GM21526 (cell line): ENCODE measurements around the gene FABP7.
A peak's percentile ranks its signal among the peaks of the same experiment; 100 is the strongest.

Experiments
- ATAC-seq: cut with Tn5 transposase; IDR thresholded peaks from one replicate; pipeline ENCODE4 v1.9.1; 2021; ENCODE audit warnings: moderate library complexity; ENCODE audit not compliant: unreplicated experiment, low FRiP score

The FABP7 gene

DNA sequence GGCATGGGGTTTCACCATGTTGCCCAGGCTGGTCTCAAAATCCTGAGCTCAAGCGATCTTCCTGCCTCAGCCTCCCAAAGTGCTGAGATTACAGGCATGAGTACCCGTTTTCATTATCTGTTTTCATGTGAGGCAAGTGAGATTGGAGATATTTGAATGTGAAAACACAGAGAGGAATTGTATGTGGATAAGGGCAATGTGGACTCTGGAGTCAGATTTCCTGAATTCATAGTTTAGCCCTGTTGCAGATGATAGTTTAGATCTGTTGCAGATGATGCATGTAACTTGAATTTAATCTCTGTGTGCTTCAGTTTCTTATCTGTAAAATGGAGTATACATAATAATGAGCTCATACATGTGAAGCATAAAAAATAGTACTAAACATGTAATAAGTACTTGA lies 13.2 kb downstream of the FABP7 start:
- ATAC-seq, result no peak

DNA sequence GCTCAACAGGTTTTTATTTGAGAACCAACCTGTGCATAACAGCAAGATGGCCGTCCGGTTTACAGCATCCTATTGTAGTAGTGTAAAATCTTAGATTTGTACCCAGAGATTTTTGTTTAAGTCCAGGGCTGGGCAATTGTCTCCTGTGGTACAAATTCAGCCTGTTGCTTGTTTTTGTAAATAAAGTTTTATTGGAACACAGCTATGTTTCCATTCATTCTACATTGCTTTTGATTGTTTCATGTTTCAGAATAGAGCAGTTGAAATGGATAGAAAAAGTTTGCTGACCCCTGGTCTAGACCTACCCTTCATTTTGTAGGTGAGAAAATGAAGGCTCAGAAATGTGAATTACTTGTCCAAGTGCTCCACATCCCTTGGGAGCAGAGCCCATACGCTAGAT lies 18.0 kb downstream of the FABP7 start:
- no peak for ATAC-seq

DNA sequence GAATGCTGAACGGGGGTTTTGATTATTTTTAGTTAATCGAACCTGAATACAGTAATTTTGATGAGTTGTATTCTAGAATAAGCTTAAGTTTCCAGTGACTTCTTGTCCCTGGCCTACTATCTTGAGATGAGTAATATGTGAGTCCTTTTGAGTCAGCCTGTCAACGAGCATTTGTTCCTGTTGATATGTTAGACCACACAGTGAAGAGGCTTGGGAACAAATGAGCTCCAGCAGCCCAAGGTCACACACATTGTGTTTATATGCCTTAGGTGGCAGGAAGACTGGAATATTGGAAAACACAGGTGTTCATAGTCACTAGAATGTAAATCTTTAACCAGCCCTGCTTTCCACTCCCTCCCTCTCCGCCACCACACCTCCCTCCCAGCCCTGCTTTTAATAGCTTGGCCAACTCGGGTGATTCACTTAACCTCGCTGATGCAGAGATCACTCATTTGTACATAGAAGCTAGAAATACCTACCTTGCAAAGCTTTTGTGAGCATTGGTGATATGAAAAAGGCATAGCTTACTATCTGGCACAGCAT lies 18.7 kb downstream of the FABP7 start:
- peak; percentile 81 for ATAC-seq

DNA sequence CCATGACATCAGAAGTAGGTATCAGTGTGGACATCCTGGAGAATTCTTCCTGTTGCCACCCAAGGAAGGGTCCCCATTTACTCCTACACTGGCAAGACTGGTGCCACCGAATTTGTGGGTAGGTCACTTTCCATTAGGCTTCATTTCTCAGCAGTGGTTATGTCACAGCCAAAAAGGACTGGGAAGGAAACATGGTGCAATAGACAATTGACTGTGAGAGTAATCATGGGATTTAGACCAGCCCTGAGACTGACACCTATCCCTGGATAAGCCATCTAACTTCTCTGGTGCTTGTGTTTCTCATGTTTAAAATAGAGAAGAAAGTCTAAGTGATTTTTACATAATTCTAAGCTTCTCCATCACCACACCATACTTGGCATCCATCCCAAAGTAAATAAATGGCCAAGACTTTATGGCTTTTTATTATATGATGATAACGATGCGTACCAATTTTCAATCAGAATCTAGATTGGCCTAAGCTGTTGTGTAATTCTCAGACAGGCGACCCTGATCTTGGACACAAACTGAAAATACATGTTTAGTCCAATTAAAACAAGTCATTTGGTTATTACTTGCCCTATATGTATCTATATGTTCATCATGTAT lies 19.7 kb downstream of the FABP7 start:
- no peak for ATAC-seq

DNA sequence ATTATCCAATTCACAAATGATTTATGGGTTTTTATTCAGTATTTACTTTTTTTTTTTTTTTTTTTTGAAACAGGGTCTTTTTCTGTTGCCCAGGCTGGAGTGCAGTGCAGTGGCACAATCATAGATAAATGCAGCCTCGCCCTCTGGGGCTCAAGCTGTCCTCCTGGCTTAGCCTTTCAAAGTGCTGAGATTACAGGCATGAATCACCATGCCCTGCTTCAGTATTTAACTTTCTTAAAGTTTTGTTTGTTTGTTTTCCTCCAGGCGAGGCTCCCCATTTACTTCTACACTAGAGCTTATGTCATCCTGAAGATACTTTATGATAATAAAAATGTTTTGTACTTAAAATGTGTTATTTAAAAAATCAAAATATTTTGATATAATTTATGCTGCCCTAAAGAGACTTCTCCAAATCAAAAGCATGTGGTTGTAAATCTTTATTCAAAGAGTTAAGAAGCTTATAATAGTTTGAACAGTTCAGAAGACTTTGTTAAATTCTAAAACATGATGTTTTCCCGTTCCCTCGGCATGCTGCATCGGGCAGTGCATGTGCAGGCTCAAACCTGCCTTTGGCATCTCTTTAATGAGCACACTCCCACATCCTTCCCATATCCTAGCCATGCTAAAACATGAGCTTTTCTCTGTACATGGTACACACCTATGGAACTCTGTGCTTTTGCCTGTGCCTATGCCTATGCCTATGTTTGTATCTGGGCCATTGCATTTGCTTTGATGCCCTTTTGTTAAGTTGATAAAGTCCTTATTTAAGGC lies 20.6 kb downstream of the FABP7 start:
- ATAC-seq, result no peak

DNA sequence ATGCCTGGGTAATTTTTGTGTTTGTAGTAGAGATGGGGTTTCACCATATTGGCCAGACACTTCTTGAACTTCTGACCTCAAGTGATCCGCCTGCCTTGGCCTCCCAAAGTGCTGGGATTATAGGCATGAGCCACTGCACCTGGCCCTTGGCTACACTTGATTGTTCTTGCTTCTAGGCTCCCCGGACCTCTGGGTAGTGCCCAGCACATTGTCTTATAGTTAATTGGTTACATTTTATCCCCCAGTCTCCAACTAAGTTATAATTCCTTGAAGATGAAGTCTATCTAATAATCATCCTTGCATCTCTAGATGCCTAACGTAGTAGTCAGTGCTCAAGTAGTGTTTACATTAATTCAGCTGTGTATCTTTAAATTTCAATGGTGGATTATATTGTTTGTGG lies 21.4 kb downstream of the FABP7 start:
- ATAC-seq, result no peak

DNA sequence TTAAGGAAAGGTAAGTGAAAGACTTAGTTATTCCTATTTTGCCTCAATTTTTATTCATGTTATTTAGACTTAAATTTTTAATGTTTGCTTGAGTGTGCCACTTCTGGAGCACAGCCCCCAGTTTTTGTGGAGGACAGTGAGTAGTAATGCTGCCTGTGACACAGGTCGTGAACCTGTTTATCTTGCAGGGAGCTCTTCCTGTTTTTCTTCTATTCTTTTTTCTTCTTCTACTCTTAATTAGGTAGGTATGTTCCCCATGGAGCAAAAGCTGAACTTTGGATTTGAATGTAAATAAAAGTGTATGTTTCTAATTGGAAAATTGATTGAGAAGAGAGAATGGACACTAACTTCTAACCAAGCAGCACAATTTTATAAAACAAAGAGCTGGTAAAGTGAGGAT lies 21.9 kb downstream of the FABP7 start:
- no peak for ATAC-seq

DNA sequence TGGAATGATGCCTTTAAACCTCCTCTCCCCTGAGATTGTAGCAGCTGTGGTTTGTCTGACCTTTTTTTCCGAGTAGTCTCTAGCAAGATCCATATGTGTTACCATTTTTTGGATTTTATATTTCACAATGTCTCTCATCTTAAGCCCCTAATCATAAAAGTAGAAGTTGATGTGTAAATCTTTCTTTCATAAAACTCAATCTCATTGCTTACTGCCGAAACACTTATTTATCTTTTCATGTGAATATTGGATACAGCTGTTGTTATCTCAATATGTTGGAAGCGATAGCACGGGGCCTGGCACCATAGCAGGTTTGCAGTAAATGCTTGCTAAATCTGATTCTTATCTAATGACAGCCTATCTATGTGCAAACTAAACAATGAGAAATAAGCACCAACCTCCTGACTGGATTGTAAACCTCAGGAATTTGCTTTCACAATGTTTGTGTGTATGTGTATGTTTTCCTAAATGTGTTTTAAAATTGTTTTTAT lies 23.7 kb downstream of the FABP7 start:
- no peak for ATAC-seq

DNA sequence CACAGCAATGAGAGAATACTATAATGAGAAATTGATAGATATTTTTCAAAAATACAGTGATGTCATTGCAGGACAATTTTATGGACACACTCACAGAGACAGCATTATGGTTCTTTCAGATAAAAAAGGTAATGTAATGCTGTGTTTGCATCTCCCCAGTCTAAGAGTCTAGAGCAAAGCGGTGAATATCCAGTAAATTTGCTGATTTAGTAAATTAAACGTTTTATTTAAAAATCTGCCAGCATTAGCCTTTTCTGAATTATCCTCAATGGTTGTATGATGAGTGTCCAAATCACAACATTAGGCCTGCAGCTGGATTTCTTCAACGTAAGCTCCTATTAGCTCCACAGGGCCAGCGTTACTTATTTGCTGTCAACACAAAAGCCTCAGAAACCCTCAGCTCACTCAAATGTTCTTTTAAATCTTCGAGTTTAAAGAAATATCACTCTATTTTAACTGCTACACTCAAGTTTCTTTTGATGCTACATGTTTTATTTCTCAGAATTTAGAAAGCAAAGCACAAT lies 25.5 kb downstream of the FABP7 start:
- no peak for ATAC-seq

DNA sequence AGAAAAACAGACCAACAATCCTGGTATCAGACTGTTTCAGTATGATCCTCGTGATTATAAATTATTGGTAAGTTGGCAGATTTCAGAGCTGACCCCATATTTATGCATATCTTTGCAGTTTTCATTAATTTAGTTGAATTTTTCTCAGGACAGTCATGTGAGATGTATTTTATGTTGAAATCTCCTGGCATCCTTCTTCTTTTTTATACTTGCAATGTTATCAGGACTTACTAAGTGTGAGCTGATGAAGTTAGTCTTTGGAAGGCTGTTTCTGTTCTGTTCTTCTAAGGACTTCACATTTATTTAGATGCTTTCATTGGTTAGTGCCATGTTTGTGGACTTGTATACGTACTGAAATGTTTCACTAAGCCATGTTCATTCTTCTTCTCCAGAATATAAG lies 26.8 kb downstream of the FABP7 start:
- no peak for ATAC-seq

DNA sequence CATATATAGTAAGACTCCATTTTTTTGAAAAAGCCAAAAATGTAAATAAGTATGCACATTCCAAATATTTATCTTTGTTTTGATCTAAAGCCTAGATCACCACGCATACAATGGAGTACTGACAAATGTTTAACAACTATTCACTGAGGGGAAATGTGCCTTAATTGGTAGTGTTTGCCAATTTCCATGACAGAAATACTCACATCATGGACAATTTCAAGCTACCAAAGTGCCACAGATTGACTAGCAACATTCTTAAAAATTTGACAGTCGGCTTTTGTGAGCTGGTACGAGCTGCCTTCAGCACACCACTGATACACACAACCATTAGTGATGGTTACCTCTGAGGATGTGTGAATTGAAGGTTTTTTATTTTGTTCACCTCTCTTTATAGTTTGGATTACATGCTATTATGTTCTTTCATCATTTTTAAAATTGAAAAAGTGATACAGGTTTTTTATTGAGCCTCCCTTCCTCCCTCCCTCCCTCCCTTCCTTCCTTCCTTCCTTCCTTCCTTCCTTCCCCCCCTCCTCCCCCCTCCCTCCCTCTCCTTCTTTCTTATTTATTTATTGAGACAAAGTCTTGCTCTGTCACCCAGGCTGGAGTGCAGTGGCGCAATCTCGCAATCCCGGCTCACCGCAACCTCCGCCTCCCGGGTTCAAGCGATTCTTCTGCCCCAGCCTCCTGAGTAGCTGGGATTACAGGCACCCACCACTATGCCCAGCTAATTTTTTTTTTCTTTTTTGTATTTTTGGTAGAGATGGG lies 28.8 kb downstream of the FABP7 start:
- ATAC-seq, result no peak

DNA sequence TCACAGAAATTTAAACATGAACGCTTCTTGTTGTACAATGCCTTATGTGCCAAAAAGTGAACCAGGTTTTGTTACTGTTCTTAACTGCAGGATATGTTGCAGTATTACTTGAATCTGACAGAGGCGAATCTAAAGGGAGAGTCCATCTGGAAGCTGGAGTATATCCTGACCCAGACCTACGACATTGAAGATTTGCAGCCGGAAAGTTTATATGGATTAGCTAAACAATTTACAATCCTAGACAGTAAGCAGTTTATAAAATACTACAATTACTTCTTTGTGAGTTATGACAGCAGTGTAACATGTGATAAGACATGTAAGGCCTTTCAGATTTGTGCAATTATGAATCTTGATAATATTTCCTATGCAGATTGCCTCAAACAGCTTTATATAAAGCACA lies 29.5 kb downstream of the FABP7 start:
- no peak for ATAC-seq

DNA sequence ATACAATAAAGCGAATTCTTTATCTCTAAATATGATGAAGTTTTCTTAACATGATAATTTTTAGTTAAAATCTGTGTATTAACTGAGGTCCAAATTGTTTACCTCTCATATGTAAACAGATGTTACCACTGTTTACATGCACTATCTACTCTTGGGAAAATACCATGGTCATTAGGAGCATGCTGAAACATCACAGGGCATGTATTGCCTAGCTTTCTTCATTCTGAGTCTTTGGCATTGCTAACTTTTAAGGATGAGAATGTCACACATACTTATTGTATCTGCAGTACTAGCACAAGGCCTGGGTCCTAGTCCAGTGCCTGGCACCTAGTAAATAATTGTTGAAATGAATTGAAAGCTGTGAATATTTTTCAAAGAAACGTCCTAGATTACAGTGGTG lies 30.2 kb downstream of the FABP7 start:
- ATAC-seq, result no peak

DNA sequence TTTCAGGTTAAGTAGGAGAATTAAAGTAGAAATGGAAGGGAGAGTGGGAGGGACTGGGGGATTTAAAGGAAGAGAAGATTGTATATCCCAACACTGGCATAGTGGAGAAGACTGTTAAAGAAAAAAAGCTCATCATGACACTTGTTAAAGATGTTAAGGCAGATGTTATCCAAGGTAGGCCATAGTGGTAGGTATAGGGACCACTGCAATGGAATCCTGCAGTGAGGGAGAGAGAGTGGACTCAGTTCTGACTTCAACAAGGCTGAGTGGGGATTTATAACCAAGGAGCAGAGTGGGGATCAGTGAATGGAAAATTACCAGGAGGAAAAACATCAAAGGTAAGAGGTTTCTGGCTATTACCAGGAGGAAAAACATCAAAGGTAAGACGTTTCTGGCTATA lies 30.7 kb downstream of the FABP7 start:
- no peak for ATAC-seq

DNA sequence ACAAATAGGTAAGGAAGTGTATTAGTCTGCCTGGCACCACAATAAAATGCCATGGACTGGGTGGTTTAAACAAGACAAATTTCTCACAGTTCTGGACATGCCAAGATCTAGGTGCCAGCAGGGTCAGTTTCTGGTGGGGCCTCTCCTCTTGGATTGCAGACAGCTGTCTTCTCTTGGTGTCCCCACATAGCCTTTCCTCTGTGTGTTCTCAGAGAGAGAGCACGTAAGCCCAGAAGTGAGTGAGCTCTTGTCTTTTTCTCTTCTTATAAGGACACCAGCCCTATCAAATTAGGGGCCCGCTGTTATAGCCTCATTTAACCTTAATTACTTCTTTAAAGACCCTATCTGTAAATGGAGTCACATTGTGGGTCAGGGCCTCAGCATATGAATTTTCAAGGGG lies 37.8 kb downstream of the FABP7 start:
- no peak for ATAC-seq

DNA sequence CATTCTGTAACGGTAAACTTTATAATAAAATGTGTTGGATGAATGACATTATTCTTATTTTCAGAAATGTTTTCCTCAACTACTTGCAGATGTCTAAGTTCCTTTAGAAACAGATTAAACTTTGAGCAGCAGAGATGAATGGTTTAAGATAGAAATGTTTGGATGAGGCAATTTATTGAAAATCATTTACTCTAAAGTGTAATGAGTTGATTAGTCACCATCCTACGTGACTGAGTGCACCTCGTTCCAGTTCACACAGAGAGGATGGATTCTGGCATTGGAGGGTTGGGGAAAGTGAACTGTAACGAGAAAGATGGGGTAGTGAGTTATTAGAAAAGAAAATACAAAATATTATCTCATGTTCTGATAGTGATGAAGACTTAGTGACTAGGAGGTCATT lies 38.2 kb downstream of the FABP7 start:
- ATAC-seq, result no peak

DNA sequence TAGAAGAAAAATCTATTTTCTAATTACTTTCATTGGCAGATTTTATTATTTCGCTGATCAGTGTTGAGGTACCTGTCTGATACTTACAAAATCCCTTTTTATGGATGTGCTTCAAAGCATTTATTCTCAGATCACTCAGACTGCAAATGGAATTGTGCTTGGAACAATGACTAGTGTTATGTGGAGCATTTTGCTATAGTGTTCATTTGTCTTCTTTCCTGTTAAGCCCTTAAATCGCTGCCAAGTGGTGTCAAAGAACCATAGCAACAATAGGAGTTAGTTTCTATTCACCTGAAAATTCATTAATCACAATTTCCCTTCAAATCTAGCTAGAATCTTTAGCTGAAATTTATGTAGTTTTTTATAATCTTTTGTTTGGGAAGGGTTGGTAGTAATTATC lies 39.4 kb downstream of the FABP7 start:
- ATAC-seq, result no peak

DNA sequence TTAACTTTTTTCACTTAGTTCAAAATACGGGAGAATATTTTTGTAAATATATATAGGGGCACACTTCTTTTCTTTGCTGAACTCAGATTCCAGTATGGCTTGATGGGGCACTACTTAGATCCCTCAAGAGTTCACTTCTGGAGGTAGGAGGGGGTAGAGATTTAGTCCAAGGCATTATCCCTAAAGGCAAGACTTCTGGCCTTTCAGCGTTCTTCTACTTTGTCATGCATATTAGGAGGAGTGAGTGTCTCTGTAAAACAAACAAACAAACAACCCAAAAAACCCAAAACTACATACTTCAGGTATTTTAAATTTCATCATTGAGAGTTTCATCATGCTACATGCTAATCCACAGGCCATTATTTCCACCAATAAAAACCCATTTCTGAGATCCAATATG lies 41.6 kb downstream of the FABP7 start:
- no peak for ATAC-seq

DNA sequence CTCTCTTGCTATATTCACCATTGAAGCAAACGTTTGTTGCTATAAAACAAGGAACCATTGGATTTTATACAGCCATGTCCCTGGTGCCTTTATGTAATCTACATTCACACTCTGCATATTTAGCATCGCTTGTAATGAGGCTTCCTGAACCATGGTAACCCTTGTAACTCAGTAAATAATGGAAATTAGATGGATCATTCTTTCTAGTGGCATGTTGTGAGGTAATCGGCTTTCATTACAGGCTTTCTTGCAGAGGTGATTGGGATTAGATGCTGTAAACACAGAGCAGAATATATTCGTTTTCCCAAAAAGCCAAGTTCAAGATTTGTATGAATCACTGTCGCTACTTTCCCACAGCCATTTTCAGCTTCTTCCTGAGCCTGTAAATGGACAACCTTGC lies 45.6 kb downstream of the FABP7 start:
- no peak for ATAC-seq

DNA sequence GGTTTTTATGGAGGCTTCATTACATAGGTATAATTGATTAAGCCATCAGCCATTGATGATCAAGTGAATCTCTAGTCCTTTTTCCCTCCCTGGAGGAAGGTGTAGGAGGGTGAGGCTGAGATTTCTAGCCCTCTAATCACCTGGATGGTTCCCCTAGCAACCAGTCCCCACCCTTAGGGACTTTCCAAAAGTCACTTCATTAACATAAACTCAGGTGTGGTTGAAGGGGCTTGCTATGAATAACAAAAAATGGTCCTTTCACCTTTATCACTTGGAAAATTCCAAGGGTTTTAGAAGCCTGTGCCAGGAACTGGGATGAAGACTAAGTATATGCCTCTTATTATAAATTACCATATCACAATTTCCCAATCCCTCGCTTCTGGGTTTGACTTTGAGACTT lies 49.9 kb downstream of the FABP7 start:
- ATAC-seq, result no peak

DNA sequence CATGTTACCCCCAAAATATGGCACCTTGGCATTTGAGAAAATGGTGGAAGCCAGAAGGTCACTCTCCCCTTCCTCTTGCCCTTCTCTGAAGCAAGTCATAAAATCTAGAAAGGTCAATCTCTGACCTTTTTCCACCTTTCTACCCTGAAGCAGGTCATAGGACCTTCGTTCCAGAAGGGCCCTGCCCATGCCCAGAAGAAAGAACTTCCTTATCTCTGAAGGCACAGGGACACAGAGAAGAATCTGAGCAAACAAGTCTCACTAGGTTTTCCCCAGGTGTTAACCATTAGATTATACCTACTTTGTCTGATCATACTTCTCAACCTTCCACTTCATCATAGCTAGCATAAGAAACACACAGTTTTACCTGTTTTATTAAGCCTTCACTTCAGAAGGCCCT lies 52.0 kb downstream of the FABP7 start:
- no peak for ATAC-seq
